Right ventricle myocardium inferior (tissue), 1 donor: Measurements from ENCODE around the gene LRCH1. TPM values are rescaled to one million over a fixed set of nuclear protein-coding genes. Genes with fewer than 3 reads are reported as not detected.
"Not testable (repeated sequence)": the region's sequence is repeated elsewhere in the genome, so short reads cannot be mapped to it uniquely, and the experiment has no call there.

Experiments
- ATAC-seq: fragments of 200-7000 bp; cut with Tn5 transposase; one replicate; pipeline ENCODE4 v1.9.1; 2020; ENCODE audit warnings: mild to moderate bottlenecking, moderate library complexity
- DNase-seq: peaks from one replicate; pipeline ENCODE4 v3.0.0; 2021; ENCODE audit errors: missing footprints
- intact Hi-C: fragments of 100-400 bp; cut with DNase I; formaldehyde crosslinking; loops from one replicate; pipeline ENCODE4 v1.11.0; 2022
- long read RNA-seq: library from polyadenylated mRNA; unstranded; transcript quantifications from one replicate; pipeline ENCODE4 v2.0.0, GENCODE V29; 2021
- total RNA-seq: library from RNA; stranded (reverse); fragmentation: NEBNext Ultra II Directional; extraction: Animal tissue kit (Norgen Biotek cat#: 25700); gene quantifications from one replicate; pipeline ENCODE4 v1.2.1, GENCODE V29; 2021
- donor health status: DM: no; HTN: yes; CAD: no; lungs with severe emphysema.

Gene LRCH1
- total RNA-seq: 11.9 TPM
- long read RNA-seq, full-length matches to known transcripts: 6 of 10 reads
- long read RNA-seq, partial matches to known transcripts: 1 of 10 reads
- long read RNA-seq, other reads (novel, unspliced or antisense): 3 of 10 reads

- intact Hi-C loops: loop anchor here (1.0 to 5.0 kb wide), 4 partner anchors 54 to 244 kb away; partner anchors contain the start of gene ESD
- ATAC-seq: peak; percentile 95
- peak; percentile 95 for DNase-seq
Observed at GRCh38 chr13:46552889-46553520, at the start of gene LRCH1. Gene LRCH1, plus strand, starts transcription at chr13:46553170. Its CDS starts 227 bp downstream, at chr13:46553397.

- intact Hi-C loops: no loop called here
Observed at GRCh38 chr13:46504036-46504435, 48.9 kb upstream of the LRCH1 start.

DNA sequence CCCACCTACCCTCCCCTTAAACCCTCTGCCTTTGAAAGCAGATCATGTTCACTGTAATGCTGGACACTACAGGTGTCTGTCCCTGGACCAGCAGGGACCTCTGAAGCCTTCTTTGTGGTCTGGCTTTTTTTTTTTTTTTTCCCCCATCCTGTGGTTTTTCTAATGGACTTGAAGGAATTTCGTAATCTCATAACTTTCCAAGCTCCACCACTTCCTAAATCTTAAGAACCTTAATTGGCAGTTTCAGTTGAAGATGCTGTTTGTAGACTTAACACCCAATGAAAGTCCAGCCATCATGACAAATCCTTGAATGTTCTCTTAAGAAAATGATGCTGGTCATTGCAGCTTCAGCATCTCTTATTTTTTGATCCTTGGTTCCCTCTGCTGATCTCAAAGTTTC is 45.0 kb upstream of the LRCH1 start:
- no peak for ATAC-seq
- intact Hi-C loops: no loop called here
- DNase-seq: no peak

More at GRCh38 chr13:46504036-46504435, 48.9 kb upstream of the LRCH1 start:
- no peak for DNase-seq
- ATAC-seq: no peak

DNA sequence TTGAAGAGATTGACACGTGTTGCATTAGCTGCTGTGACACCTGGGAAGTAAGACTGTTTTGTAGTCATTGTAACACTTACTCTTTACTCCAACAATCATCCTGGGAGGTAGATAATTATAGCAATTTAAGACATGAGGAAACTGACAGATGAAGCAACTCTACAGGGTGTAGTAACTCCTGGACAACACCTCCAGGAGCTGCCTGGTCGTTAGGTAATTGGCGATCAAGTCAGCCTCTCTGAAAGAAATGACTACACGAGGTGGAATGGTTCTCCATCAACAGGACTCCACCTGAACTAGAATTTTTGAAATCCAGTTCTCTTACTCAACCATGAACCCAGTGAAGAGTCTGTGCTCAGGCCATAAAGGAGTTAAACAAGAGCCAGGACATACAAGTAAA is 43.0 kb upstream of the LRCH1 start:
- intact Hi-C loops: no loop called here
- ATAC-seq (no peak), DNase-seq (no peak)

DNA sequence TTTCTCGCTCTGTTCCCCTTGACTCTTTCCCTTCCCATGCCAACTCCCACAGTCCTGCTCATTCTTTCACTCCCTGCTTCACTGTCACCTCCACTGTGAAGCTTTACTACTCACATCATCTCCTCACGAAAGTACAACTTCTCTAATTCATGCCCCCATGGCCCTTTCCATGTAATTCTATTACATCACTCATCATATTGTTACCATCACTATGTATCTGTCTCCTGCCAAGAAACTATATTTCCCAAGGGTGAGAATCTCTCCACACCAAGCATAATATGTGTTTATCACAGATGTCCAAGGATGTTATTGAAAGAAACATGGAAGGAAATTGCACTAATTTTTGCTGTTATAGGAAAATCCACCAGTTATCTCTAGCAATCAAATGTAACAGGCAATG is 37.2 kb upstream of the LRCH1 start:
- no peak for DNase-seq
- no peak for ATAC-seq
- intact Hi-C loops: no loop called here

DNA sequence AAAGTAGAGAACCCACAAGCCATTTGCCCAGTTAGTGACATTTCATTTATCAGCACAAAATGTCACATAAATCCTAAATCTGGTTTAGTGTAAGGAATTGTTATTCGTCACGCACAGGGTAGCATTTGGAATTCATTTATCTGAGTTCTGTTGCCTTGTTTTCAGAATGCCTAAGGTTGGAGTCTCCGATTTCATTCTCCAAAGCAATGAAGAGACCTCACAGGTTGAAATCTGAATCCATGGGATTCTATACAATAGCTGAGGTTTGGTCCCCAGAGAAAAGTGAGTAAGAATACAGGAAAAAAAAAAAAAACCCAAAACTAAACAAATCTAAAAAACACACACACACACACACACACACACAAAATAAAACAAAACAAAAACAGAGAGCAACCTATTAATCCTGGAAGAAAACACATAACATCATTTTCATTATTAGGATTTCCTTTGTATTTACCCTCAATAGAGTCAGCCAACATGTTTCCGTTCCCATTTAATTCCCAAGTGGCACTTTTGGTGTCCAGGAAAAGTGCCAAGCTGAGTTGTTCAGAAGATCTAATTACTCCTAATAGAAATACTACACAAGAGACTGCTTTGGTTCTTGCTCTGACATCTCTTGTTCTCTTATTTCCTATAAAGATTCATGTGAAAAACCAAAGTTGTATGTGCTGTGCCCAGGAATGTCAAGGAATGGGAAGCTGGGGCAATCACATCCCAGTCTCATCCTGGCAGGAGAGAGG is 36.2 kb upstream of the LRCH1 start:
- intact Hi-C loops: no loop called here
- peak; percentile 54 for ATAC-seq
- no peak for DNase-seq

DNA sequence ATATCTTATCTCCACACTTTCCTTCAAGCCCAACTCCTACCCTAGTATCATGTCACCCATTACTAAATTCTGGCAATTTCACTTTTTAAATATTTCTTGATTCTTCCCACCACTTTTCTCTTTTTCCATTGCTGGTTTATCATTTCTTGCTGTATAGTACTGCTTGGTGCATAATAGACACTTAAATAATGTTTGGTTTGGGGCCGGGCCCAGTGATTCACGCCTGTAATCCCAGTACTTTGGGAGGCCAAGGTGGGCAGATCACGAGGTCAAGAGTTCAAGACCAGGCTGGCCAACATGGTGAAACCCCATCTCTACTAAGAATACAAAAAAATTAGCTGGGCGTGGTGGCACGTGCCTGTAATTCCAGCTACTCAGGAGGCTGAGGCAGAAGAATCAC is 35.2 kb upstream of the LRCH1 start:
- ATAC-seq, intact Hi-C loops, DNase-seq: not testable (repeated sequence)

DNA sequence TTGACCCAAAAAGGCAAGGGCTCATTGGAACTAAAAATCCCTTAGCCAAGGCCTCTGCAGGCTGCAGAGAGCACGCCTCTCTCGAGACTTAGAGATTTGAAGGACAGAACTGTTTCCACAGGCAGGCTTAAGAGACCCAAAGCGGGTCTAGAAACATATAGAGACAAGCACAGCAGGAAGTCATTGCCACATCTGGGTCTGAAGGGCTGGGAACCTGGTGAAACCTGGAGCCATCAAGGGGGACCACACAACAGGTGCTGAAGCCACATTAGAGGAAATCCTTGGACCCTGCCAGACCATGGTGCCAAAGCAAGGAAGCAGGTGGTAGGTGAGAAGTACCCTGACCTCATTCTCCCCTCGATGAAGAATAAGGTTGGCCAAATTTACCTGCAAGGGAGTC is 33.8 kb upstream of the LRCH1 start:
- no peak for DNase-seq
- no peak for ATAC-seq
- intact Hi-C loops: no loop called here

- no peak for DNase-seq
- intact Hi-C loops: no loop called here
- no peak for ATAC-seq
Observed at GRCh38 chr13:46520166-46520565, 32.8 kb upstream of the LRCH1 start.

- intact Hi-C loops: no loop called here
- DNase-seq (no peak), ATAC-seq (no peak)
Observed at GRCh38 chr13:46521486-46521885, 31.5 kb upstream of the LRCH1 start.

DNA sequence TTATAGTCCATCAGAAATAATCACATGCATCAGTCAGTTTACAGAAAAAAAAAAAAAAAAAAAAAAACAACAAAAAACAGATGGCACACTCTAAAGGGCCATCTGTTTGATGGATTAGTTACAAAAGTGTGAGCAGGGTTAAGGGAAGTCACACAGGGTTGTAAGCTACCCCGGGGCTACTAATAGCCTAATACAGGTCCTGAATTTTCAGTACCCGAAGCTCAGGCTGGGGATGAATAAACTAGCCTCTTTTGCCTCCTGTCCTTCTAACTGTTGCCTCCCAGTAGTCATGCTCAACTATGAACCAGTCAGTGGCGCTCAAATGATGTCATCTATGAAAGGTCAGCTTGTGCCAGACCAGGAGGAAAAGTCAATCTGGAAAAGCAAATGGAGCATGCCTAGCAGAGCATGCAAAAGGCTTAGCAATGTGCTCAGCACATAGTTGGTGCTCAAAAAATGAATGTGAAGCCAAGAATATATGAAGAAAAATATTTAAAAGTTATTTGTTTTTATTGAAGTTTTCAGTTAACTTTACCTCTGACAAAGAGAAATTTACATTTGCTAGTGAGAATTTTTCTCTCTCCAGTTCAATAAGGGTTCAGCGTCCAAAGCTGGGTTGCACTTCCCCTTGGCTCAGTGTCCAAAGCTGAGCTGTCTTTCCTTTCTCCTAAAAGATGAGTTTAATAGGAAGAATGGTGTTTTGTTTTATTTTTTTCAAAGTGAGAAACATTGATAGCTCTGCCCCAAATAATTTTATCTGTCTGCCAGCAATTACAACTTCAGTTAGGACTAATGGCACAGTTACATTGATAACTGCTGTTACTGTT is 30.8 kb upstream of the LRCH1 start:
- no peak for DNase-seq
- ATAC-seq: no peak
- intact Hi-C loops: no loop called here

GRCh38 chr13:46522748-46523030 is 30.3 kb upstream of the LRCH1 start:
- no peak for DNase-seq
- intact Hi-C loops: no loop called here
- no peak for ATAC-seq

GRCh38 chr13:46523972-46524752 is 28.8 kb upstream of the LRCH1 start:
- ATAC-seq (peak; percentile 95), DNase-seq (no peak)
- intact Hi-C loops: no loop called here

- no peak for DNase-seq
- intact Hi-C loops: no loop called here
Observed at GRCh38 chr13:46526100-46526735, 26.8 kb upstream of the LRCH1 start.

GRCh38 chr13:46526740-46527139 is 26.2 kb upstream of the LRCH1 start:
- ATAC-seq: no peak
- intact Hi-C loops: no loop called here
- no peak for DNase-seq

More at GRCh38 chr13:46526100-46526735, 26.8 kb upstream of the LRCH1 start:
- ATAC-seq: no peak

DNA sequence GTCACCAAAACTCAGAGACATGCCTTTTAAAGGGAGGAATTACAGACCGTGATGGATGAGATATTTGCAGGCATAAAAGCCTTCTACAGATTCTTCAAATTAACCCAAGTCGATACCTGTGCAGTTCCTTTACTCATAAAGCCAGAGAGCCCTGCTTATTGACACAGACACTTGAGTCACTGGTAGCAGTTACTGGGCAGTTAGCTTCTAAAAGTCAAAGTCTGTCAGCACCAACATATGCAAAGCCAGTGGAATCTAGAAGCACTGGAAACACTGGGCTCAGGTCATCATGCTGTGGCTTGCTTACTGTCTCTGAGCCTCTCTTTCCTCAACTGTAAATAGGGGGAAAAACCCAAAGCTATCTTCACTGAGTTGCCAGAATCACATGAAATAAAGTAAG is 25.7 kb upstream of the LRCH1 start:
- intact Hi-C loops: no loop called here
- ATAC-seq: no peak
- DNase-seq: no peak

- ATAC-seq (no peak), DNase-seq (no peak)
- intact Hi-C loops: no loop called here
Observed at GRCh38 chr13:46529216-46529919, 23.6 kb upstream of the LRCH1 start.
